ENCODE results near the gene ASGR1. TPM values are rescaled to one million over a fixed set of nuclear protein-coding genes. Genes with fewer than 3 reads are reported as not detected.
A peak's percentile ranks its signal among the peaks of the same experiment; 100 is the strongest.

Gene ASGR1
- polyA plus RNA-seq, 3 donors: 82.0 to 126 (median 114) TPM

GRCh38 chr17:7175330-7175733, 3.8 kb downstream of the ASGR1 start:
- H3K36me3 ChIP-seq (replicated peaks in 1 of 2; ENCODE audit: control insufficient read depth in 1 of 2, insufficient read depth in 2 of 2, low read length in 2 of 2): no peaks in the 10 kb centered on the region
- intact Hi-C loops (cut with micrococcal nuclease): loop anchor here (2.0 to 10.0 kb wide), 2 partner anchors 39 to 261 kb away; no protein-coding TSS in a partner anchor

GRCh38 chr17:7174603-7175326, 4.4 kb downstream of the ASGR1 start:
- no peaks in the 10 kb centered on the region for H4K20me1 ChIP-seq (ENCODE audit: insufficient read depth, low read length)
- peaks cover 5 to 11% of the 10 kb centered on the region in 2 donors for H3K27me3 ChIP-seq (ENCODE audit: control insufficient read depth in 2 of 2, insufficient read depth in 2 of 2, low read length in 2 of 2)
- H3K9ac ChIP-seq (ENCODE audit: insufficient read depth, low read length, poor library complexity, severe bottlenecking): peak overlapping the region; percentile 82
- H3K9me3 ChIP-seq (replicated peaks in 1 of 2; ENCODE audit: control insufficient read depth in 1 of 2, insufficient read depth in 1 of 2, low read length in 2 of 2): no peaks in the 10 kb centered on the region
- peak overlapping the region; percentile 81 to 91 for H3K27ac ChIP-seq (ENCODE audit: low read depth in 1 of 2, low read length in 2 of 2)
- no peak for DNase-seq
- peak overlapping the region; percentile 59 for H2AFZ ChIP-seq (ENCODE audit: insufficient read depth, low read depth, low read length, poor library complexity, severe bottlenecking)
- peaks cover 30% of the 10 kb centered on the region for H3K4me1 Mint-ChIP-seq
- peaks cover 0 to 12% of the 10 kb centered on the region in 2 donors for H3K36me3 Mint-ChIP-seq
- peaks cover 0 to 9% (median 1%) of the 10 kb centered on the region in 7 donors for H3K9me3 Mint-ChIP-seq
- H3K36me3 ChIP-seq (replicated peaks in 1 of 2; ENCODE audit: control insufficient read depth in 1 of 2, insufficient read depth in 2 of 2, low read length in 2 of 2): no peaks in the 10 kb centered on the region
- H3K4me2 ChIP-seq (replicated peaks; ENCODE audit: extremely low read depth, low read length, poor library complexity, severe bottlenecking): peak overlapping the region; percentile 98
- peaks cover 57 to 61% of the 10 kb centered on the region in 2 donors for H3K4me1 ChIP-seq (ENCODE audit: control insufficient read depth in 1 of 2, insufficient read depth in 2 of 2, low read length in 2 of 2)
- no peak overlapping the region for H3K4me3 Mint-ChIP-seq
- intact Hi-C loops (cut with micrococcal nuclease): loop anchor here (1.0 to 10.0 kb wide), 4 partner anchors 37 to 260 kb away; no protein-coding TSS in a partner anchor
- peaks cover 16 to 19% (median 19%) of the 10 kb centered on the region in 3 donors for H3K27me3 Mint-ChIP-seq (ENCODE audit: low read depth in 3 of 3)
- TF ChIP-seq CTCF (IDR thresholded peaks at IDR 0.05): no peak
- H3K4me3 ChIP-seq (replicated peaks in 1 of 3; ENCODE audit: low read depth in 2 of 3, low read length in 3 of 3): peak overlapping the region; percentile 56 to 88 (median 81)
- H3K79me2 ChIP-seq (ENCODE audit: insufficient read depth, low read length): peaks cover 55% of the 10 kb centered on the region
- H3K27ac Mint-ChIP-seq: no peak overlapping the region
- WGBS (ENCODE audit: insufficient coverage): 65% methylated on average over 7 of the region's 7 CpGs

More at GRCh38 chr17:7175330-7175733, 3.8 kb downstream of the ASGR1 start:
- Mint-ChIP-seq H3K9me3 (peaks cover 0 to 8% (median 1%) of the 10 kb centered on the region in 7 donors), H3K36me3 (peaks cover 0 to 12% of the 10 kb centered on the region in 2 donors), H3K27ac (no peak overlapping the region), H3K4me3 (no peak overlapping the region), H3K4me1 (peaks cover 28% of the 10 kb centered on the region), H3K27me3 (ENCODE audit: low read depth in 3 of 3) (peaks cover 16 to 19% (median 19%) of the 10 kb centered on the region in 3 donors)
- no peak overlapping the region for H3K27ac ChIP-seq (ENCODE audit: low read depth in 1 of 2, low read length in 2 of 2)
- TF ChIP-seq CTCF (IDR thresholded peaks at IDR 0.05): no peak
- no peaks in the 10 kb centered on the region for H3K9me3 ChIP-seq (replicated peaks in 1 of 2; ENCODE audit: control insufficient read depth in 1 of 2, insufficient read depth in 1 of 2, low read length in 2 of 2)
- no peak overlapping the region for H3K9ac ChIP-seq (ENCODE audit: insufficient read depth, low read length, poor library complexity, severe bottlenecking)
- H2AFZ ChIP-seq (ENCODE audit: insufficient read depth, low read depth, low read length, poor library complexity, severe bottlenecking): no peak overlapping the region
- peaks cover 51 to 56% of the 10 kb centered on the region in 2 donors for H3K4me1 ChIP-seq (ENCODE audit: control insufficient read depth in 1 of 2, insufficient read depth in 2 of 2, low read length in 2 of 2)
- H3K4me2 ChIP-seq (replicated peaks; ENCODE audit: extremely low read depth, low read length, poor library complexity, severe bottlenecking): no peak overlapping the region
- H3K4me3 ChIP-seq (replicated peaks in 1 of 3; ENCODE audit: low read depth in 2 of 3, low read length in 3 of 3): no peak overlapping the region
- H3K79me2 ChIP-seq (ENCODE audit: insufficient read depth, low read length): peaks cover 49% of the 10 kb centered on the region
- 96% methylated on average over 5 of the region's 5 CpGs for WGBS (ENCODE audit: insufficient coverage)
- H3K27me3 ChIP-seq (ENCODE audit: control insufficient read depth in 2 of 2, insufficient read depth in 2 of 2, low read length in 2 of 2): peaks cover 5 to 11% of the 10 kb centered on the region in 2 donors
- DNase-seq: no peak
- H4K20me1 ChIP-seq (ENCODE audit: insufficient read depth, low read length): no peaks in the 10 kb centered on the region
